GM19351 (cell line): Measurements from ENCODE around the gene NAT16.
A peak's percentile ranks its signal among the peaks of the same experiment; 100 is the strongest.

Experiments used
- ATAC-seq: cut with Tn5 transposase; IDR thresholded peaks from one replicate; pipeline ENCODE4 v1.9.1; 2021; ENCODE audit warnings: mild to moderate bottlenecking, moderate library complexity; ENCODE audit not compliant: unreplicated experiment

Gene NAT16

GRCh38 chr7:101172854-101173751, 7.0 kb downstream of the NAT16 start:
- ATAC-seq, result no peak

DNA sequence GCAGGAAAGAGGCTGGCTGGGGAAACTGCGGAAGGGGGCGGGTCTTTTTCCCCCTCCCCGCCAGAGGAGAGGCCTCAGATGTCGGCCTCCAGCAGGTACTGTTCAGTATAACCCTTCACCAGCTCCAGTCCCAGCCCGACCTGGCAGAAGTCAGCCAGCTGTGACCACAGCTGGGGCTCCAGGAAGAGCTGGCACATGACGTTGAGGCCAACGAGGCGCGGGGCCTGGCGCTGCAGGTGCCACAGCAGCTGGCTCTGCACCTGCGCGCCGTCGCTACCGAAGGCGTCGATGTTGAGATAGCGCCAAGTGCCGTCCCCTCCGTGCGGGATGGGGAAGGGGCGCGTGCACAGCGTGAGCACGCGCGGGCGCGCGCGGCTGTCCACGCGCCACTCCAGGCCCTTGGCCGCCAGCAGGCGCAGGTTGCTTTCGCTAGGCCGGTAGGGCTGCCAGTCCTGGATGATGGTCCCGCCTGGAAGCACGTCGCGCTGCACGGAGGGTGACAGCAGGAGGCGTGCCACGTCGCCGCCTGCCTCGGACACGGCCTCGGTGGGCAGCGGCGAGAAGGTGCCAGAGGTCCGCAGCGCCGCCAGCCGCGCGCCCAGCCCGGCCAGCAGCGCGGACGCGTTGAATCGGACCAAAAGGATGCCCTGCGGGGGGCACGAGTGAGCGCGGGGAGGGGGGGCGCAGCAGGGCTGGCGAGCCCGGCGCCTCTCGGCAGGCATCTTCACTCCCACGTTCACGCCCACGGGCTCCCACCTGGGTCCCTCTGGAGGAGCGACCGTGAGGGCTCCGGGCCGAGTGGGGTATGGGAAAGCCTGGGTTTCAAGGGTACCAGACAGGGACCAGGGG, 7.9 kb downstream of the NAT16 start:
- no peak for ATAC-seq

DNA sequence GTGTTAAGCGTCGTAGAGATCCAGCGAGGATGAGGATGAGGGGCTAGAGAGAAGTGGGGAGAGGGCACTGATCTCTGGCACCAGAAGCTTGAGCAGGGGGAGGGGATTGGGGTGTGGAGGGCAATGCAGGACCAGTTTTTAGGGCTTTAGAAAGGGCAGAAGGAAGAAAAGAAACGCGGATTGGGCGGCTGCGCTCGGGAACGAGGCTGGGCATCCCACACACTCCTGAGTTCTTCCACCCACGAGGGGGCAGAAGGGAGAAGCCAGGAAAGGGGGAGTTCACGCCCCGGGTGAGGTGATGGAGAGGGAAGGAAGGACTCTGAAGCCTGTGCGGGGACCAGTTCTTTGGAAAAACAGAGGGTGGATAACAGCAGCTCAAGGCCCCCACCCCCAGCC, 8.7 kb downstream of the NAT16 start:
- no peak for ATAC-seq

DNA sequence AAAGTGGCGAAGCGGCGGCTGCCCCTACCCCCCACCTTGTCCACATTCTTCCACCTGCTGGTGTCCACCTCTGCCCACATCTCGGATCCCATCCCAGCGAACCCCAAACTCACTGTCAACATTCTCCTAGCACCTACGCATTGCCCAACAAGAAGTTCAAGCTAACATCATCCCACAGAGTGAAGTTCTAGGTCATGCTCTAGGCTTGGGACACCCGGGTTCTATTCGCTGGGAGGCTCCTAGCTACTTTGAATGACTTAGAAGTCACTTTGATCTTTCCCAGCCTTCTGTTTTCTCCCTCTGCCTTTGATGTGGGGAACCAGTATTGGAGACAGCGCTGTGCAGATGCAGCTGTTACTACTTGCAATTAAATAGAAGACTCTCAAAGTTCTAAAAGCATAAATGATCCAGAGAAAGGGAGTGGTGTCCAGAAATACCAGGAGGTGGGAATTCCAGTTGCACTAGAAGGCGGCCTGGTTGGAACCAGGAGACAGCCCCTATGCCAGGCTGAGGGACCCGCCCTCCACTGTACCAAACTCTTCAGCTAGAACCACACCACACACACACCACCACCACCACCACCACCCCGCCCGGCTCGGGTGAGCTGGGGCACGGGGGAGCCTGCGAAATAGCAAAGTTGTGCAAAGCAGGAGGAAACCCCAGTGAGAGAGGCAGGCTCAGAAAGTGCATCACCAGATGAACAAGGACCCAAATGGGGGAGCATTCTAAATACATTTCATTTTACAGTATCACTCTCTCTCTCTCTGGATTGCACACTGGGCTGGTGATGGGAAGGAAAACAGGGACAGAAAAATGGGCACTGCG, 9.3 kb downstream of the NAT16 start:
- ATAC-seq, result no peak

DNA sequence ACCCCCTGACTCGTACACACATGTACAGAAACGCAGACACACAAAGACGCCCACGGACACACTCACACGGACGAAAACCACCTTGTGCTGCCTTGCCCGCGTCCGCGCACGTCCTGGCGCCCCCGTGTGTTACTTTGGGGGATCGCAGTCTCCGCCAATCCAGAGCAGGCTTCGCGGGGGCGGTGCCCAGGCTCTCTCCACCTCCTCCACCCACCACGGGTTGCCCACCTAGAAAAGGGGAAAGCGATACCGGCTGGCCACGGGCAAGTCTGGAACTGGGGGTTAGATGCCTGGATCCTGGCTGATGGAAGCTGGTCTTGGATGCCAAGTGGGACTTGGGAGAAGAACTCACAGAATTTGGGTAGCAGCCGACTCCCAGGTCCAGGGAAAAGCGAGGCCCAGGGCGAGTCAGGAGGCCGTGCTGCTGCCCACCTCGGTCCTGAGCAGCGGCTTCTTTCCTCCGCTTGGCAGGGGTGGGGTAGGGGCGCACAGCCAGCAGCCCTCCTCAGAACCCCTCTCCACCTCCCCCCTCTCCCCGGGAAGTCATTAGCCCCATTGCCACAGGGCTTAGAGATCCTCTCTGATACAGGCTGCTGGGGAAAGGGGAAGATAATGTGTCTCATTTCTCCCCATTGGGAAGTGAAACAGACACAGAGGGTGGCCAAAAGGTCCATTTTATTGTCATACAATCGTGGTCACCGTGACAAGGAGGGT, 10.1 kb downstream of the NAT16 start:
- ATAC-seq, result no peak

DNA sequence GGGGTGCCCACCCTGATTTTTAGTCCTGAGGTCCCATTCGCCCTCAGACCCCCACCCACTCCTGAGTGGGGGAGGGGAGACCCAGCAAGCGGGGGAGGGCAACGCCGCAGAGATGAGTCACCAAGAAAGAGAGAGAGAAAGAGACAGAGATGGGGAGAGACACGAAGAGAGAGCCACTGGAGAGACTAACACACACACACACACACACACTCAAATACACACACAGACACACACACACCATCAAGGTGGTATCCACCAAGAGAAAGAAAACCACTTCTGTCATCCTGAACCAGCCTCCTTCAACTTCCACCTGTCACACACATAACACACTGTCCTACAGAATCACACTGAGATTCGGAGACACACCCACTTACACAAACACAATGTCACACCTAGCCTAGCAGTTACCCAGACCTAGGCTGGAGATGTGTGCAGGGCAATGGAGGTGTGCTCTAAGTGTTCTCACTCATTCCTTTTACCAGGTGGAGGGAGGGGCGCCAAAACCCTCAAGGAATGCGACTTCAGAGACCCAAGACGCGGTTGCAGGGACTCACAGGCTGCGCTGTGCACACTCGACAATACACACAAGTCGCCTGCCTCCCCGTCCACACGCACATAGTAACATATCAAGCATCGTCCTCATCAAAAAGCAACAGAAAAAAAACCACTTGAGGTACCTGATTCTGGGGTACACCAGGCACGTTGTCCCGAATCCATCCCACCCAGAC, 10.8 kb downstream of the NAT16 start:
- ATAC-seq, result no peak

- ATAC-seq, result no peak
Measured at GRCh38 chr7:101168412-101169049, 11.6 kb downstream of the NAT16 start.

DNA sequence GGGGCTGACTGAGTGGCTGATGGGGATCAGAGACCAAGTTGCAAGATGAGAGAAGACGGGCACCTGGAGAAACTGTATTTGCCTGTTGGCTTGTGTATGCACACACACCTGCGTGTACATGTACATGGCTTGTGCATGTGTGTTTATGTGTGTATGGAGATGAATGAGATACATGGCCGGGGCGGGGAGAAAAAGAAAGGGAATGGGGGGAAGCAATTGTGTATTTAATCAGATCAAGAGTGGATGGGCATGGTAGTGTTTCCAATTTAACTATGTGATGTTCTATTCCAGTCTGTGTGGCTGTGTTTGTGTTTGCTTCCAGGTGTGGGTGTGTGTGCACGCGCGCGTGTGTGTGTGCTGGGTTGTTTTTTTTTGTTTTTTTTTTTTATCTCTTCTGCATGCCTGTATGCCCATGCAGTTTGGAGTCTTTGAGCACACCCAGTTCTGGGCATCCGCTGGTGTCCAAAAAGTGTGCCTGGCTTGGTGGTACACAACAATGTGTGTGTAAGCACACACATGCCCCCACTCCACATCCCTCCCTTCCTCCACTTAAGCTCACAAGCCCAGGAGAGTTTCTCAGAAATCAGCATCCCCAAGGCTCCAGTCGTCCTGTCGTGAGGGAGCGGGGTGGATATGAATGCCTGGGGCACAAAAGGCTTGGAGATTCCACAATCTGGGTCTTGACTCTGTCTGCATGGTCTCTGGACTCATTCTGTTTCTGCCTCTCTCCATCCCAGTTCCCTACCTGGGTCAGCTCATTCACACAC, 12.3 kb downstream of the NAT16 start:
- no peak for ATAC-seq

- ATAC-seq, result no peak
Measured at GRCh38 chr7:101166909-101167644, 13.0 kb downstream of the NAT16 start.

DNA sequence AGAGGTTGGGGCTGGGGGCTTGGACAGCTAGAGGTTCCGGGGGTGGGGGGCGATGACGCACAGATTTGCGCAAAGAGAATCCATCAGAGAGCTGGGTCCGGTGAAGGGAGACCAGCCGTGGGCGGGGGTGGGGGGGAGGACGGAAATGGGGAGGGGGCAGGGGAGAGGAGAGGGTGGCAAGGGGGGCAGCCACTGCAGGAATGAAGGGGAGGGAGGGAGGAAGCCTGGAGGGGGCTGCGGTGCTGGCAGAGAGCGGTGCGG, 13.5 kb downstream of the NAT16 start:
- no peak for ATAC-seq

- ATAC-seq, result no peak
Measured at GRCh38 chr7:101165958-101166647, 14.0 kb downstream of the NAT16 start.

DNA sequence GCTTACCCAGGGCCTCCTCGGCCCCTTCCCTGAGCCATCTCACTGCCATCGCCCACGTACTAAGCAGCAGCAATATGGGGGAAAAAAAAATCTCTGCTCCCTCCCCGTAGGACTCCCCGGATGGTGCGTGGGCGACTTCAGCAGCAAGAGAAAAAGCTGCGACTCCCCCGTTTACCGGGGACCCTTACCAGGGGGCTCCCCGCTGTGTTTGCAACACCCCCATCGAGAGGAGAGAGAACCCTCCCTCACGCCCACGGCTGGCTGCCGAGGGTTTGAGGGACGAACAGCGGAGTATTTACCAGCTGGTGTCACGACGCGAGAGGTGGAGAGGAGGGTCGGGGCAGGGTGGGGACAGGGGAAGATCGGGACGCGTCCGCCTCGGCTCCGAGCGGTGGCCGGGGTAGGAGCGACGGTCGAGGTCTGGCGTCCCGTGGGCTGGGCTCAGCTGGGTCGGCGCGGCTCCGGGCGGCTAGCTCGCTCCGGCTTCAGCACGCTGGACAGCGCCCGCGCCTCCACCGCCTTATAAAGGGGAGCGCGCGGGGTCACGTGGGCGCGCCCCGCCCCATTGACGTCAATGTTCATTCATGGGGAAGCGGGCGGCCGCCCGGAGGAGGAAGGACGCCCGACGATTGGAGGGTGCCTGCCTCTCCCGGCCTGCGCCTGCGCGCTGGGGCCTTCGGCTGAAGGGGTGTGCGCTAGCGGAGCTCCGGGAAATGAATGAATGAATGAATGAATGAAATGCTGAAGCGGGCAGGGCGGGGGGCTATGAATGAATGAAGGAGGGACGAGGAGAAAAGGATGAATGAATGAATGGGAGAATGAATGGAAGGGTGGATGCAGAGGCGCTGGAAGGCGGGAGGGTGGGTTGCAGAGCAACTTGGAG, 14.8 kb downstream of the NAT16 start, which contains the start of gene VGF:
VGF (minus strand) TSS at position 495 of the 883 bp plus-strand sequence. CDS start 726 bp downstream, outside the sequence.
- ATAC-seq, result peak; percentile 67

- no peak for ATAC-seq
Measured at GRCh38 chr7:101164071-101164840, 15.8 kb downstream of the NAT16 start.

DNA sequence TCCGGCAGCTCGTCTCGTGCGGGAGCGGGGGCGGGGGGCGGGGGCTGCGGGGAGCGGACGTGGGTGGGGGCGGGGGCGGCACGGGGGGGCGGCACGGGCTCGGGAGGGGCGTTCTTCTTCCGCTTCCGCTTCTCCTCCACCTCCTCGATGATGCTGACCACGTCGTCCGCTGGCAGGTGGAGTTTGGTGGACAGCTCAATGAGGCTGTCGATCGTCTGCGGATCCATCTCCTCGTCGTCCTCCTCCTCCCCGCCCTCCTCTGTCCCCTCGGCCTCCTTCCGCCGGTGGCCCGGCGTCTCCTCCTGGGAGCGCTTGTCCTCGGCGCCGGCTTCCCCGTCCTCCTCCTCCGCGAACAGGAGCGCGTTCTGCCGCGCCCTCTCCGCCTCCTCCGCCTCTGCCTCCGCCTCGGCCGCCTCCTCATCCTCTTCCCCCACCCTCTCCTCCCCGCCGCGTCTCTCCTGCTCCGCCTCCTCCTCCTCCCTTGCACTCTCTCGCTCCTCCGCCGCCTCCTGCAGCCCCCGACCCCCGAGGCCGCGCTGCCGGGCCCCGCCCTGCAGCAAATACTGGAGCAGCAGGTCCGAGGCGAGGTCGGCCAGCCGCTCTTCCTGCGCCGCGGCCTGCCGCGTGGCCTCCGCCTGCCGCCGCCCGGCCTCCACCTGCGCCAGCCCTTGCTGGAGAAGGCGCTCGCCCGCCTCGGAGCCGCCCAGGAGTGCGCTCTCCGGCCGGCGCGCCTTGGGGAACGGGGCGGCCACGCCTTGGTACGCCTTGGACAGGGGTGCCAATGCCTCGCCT, 16.6 kb downstream of the NAT16 start:
- no peak for ATAC-seq
